SHP77 (cell line): Measurements from ENCODE around the gene MINDY2.

Experiments
- DNase-seq, 2 experiments: peaks; one replicate each; lab custom pipeline; 2025; lab: John Stamatoyannopoulos, UW

The MINDY2 gene

DNA sequence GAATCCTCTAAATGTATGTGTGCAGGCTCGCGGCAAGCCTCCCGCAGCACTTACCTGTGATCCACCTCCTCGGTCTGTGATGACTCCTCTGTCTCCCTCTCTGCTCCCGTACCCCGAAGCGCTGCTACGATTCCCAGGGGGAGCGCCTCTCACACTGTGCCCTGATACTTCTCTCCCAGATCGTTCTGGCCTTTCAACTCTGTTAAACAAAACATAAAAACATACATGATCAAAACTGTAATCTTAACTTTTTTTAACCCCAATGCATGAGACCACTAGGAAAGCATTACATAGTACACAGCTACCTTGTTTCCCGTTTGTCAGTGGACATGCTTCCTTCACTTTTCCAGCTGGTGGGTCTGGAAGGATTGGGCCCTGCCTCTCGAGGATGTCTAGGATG is 115.8 kb downstream of the MINDY2 start:
- DNase-seq, result no peak

DNA sequence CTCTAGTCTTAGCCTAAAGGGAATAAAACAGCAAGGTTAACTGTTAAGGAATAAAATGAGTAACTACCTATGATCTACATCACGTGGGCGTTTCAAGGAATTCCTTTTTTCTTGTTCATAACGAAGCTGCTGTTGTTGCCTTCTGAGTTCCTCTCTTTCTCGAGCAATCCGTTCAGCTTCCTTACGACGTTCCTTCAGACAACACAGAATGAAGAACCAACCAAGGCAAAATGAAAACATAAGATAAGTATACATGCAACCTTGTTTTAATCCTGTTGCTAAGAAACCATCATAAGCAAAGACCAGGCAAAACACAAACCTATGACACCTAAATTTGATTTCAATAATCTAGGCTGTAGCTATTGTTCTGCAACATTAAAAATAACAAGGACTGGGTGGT is 118.3 kb downstream of the MINDY2 start:
- no peak for DNase-seq

DNA sequence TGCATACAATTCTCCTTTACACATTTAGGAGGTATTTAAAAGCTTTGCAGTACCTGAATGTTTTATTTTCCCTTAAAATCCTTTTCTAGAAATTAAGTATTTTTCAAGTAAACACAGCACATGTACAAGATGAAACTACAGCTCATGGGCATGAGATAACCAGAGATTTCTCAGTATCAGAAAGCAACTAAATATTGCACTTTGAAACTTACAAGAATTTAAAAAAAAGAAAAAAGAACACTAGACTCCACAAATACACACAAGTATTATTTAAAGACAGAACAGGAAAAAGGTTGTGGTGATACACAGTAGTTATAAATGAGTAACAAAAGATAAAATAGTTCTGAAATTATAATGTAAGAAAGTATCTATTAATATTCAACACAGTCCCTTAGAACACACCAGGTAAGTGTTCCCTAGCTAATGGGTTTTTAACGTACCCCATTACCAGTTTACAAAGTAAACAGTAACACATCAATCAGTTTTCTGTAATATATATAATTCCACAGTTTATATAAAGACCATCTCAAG is 127.1 kb downstream of the MINDY2 start:
- DNase-seq, result no peak

DNA sequence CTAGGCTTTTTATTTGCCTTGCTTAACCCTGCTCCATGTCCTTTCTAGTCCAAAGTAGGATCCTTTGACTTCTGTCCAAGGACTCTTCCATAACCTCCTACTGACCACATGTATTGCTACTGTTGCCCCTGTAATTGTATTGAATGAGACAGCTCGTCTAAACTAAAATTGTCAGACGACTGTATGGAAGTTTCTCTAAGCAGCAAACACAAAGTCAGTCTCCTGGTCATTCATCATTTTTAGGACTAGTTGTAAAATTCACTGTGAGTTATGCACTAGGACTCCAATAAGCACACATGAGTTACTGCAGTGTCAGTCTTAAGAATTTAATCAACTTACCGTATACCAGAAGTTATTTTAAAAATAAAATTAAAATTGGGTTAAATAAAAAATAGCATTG is 129.5 kb downstream of the MINDY2 start:
- no peak for DNase-seq

DNA sequence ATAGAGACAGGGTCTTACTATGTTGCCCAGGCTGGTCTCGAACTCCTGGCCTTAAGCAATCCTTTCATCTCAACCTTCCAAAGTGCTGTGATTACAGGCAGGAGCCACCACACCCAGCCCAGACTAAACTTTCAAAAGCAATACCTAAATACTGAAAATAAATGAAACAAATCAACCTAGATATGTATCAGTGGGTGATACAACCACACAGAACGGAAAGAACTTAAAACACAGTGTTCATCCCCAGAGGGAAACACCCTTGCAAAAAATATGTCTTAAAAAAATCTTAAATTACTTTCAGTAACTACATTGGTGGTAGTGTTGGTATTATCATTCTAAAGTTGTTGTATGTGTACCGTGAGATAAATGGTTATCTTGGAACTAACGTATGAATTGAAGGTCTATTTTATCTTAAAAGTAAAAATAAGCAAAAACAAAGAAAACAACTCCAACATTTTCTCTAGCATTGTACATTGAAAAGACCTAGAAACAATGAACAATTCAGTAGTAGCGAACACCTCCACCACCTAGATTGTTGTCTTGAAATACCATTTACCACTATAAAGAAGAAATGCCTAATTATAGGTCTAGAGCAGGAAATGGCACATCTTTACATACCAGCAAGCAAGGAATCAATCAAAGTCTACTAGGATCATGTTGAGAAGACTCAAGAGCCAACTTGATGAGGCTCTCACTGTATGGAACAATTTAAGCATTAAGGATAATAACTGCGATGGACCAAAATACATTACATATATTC is 137.6 kb downstream of the MINDY2 start:
- no peak for DNase-seq

DNA sequence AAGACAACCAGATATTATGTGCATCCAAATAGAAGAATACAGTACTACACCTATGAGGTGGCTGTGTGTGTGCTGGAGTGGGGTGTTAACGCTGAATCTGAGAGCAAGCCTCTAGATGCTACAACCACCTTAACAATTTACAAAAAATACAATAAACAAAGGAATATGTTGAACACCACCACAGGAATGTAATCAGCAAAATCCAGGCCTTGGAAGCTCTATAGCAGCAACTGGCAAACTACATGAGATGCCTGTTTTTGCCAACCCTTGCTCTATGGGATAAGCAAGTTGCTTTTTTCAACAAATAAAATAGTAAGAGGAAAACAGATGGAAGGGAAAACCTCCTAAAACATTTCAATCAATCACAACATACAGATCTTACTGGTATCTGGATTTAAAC is 138.5 kb downstream of the MINDY2 start:
- no peak for DNase-seq

DNA sequence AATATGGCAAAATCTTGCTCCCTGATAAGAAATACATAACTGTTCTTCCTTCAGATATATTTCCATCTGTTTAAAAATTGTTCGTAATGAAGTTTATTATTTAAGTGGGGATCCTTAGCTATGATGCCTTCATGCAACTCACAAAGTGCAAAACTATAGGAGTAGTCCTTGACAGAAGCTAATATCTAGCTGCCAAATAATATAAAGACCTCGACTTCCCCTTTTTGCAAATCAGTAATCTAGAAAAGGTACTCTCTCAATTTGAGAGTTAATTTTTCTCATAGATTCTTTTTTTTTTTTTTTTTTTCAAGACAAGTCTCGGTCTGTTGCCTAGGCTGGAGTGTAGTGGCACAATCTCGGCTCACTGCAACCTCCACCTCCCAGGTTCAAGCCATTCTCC is 139.4 kb downstream of the MINDY2 start:
- no peak for DNase-seq
